ENCODE measurements around the gene LRATD1.

DNA sequence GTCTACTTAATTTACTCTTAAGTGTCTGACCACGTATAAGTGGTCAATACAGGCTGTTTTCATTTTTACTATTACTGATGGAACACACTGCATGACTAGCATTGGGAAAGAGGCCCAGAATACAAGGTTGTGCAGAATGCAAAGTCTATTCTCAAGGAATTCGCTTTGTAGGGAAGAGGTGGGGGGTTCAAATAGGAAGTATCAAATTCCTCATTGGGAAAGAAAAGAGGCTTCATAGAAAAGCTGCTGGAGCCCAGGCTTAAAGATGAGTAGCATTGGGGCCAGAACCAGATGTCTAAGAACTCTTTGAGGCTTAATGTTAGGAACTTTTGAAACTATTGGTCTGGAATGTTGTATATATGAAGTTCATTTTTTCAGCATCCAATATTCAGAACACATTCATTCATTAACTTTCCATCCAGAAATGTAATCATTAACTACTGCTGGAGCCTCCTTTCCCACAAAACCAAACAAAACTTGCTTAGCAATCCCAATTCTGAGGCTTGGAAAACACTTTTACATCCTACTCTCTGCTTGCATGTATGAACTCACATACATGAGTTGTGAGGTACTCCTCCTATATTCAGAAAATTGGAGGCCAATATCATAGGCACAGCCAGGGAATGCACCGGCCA, 994 bp upstream of the LRATD1 start:
- TF ChIP-seq ZFP37 (tag by site-specific recombination; IDR thresholded peaks at IDR 0.05), result no peak
- no peak for TF ChIP-seq ZNF677 (tag by site-specific recombination; IDR thresholded peaks at IDR 0.05)
- no peak for TF ChIP-seq CTCF (tag by site-specific recombination; IDR thresholded peaks at IDR 0.05)

Measured in HEK293 (cell line).